B cell (primary cell): ENCODE data around the gene STAC3. TPM values are rescaled to one million over a fixed set of nuclear protein-coding genes. Genes with fewer than 3 reads are reported as not detected.
A peak's percentile ranks its signal among the peaks of the same experiment; 100 is the strongest.

Experiments used
- ATAC-seq: fragments of 200-7000 bp; cut with Tn5 transposase; one replicate; pipeline ENCODE4 v1.10.0; 2021; ENCODE audit warnings: low read depth, mild to moderate bottlenecking, moderate number of reproducible peaks, moderate library complexity
- CTCF ChIA-PET: fragments of 350-600 bp; sonication (Branson Sonifier 250); formaldehyde crosslinking; loops from one replicate; lab custom pipeline; 2021; ENCODE audit warnings: antibody characterized with exemption, inconsistent platforms; lab: Charles Lee
- POLR2A ChIA-PET: fragments of 350-600 bp; sonication (Branson Sonifier 250); formaldehyde crosslinking; loops from one replicate; lab custom pipeline; 2021; ENCODE audit warnings: antibody characterized with exemption; lab: Charles Lee
- DNase-seq: peaks from one replicate; pipeline ENCODE4 v3.0.0; 2013
- H2AFZ ChIP-seq: 2 replicates; pipeline ENCODE4 v1.6.1; 2012; ENCODE audit warnings: mild to moderate bottlenecking, low read depth, low read length; ENCODE audit not compliant: insufficient read depth, poor library complexity, severe bottlenecking
- H3K27ac ChIP-seq, 2 donors: 1 replicate in 1 of 2; 2 replicates in 1 of 2; pipeline ENCODE4 v1.5.1; 2012 to 2013; ENCODE audit warnings: low read length in 2 of 2, mild to moderate bottlenecking in 2 of 2, moderate library complexity in 1 of 2
- H3K27me3 ChIP-seq, 4 experiments: fragments of 200-600 bp in 1 of 4; sonication (generic) in 1 of 4; replicated peaks in 1 of 4; 1 replicate in 2 of 4; 2 replicates in 2 of 4; pipeline versions ENCODE4 v1.6.1 to v1.7.0; 2013 to 2016; ENCODE audit warnings: low read length in 3 of 4, mild to moderate bottlenecking in 2 of 4, mixed read lengths in 1 of 4, moderate library complexity in 1 of 4; ENCODE audit not compliant: insufficient read depth in 4 of 4, control insufficient read depth in 3 of 4; ENCODE audit errors: control extremely low read depth in 1 of 4
- H3K36me3 ChIP-seq, 2 experiments: replicated peaks in 1 of 2; 1 replicate in 1 of 2; 2 replicates in 1 of 2; pipeline versions ENCODE4 v1.6.1 to v1.7.1; 2013; ENCODE audit warnings: low read length in 1 of 2; ENCODE audit not compliant: insufficient read depth in 2 of 2, control insufficient read depth in 1 of 2; ENCODE audit errors: control extremely low read depth in 1 of 2, extremely low read depth in 1 of 2
- H3K4me1 ChIP-seq, 2 donors: fragments of 200-600 bp in 1 of 2; sonication (generic) in 1 of 2; 1 replicate in 1 of 2; 2 replicates in 1 of 2; pipeline versions ENCODE4 v1.5.1 to v1.6.1; 2013 to 2017; ENCODE audit warnings: low read length in 2 of 2; ENCODE audit not compliant: control insufficient read depth in 2 of 2, insufficient read depth in 2 of 2
- H3K4me2 ChIP-seq: replicated peaks from 2 replicates; pipeline ENCODE3; 2012; ENCODE audit warnings: mild to moderate bottlenecking, low read depth, low read length; ENCODE audit not compliant: poor library complexity, severe bottlenecking
- H3K4me3 ChIP-seq, 5 experiments: fragments of 200-600 bp in 1 of 5; sonication (generic) in 1 of 5; 1 replicate in 3 of 5; 2 replicates in 2 of 5; pipeline versions ENCODE4 v1.5.1 to v1.7.0; 2011 to 2016; ENCODE audit warnings: low read length in 4 of 5, mild to moderate bottlenecking in 4 of 5, low read depth in 2 of 5, control low read depth in 1 of 5, moderate library complexity in 1 of 5; ENCODE audit not compliant: insufficient read depth in 1 of 5; ENCODE audit errors: control extremely low read depth in 1 of 5, extremely low read depth in 1 of 5
- H3K79me2 ChIP-seq: fragments of 200-600 bp; sonication (generic); one replicate; pipeline ENCODE4 v1.6.0; 2016; ENCODE audit warnings: low read length; ENCODE audit not compliant: control insufficient read depth, insufficient read depth
- H3K9ac ChIP-seq: fragments of 200-600 bp; sonication (generic); 2 replicates; pipeline ENCODE4 v1.6.1; 2017; ENCODE audit warnings: mild to moderate bottlenecking, low read length, moderate library complexity
- H3K9me3 ChIP-seq, 3 donors: one replicate each; pipeline versions ENCODE4 v1.6.1 to v1.7.1; 2013; ENCODE audit warnings: low read length in 2 of 3; ENCODE audit not compliant: control insufficient read depth in 2 of 3, insufficient read depth in 1 of 3; ENCODE audit errors: control extremely low read depth in 1 of 3
- H4K20me1 ChIP-seq: 2 replicates; pipeline ENCODE4 v1.6.0; 2012; ENCODE audit warnings: mild to moderate bottlenecking, low read length; ENCODE audit not compliant: insufficient read depth, control insufficient read depth, poor library complexity, severe bottlenecking
- H3K27ac Mint-ChIP-seq: one replicate; pipeline ENCODE4 v1.8.0; 2021; ENCODE audit warnings: mixed read lengths
- H3K27me3 Mint-ChIP-seq: one replicate; pipeline ENCODE4 v1.8.0; 2021; ENCODE audit warnings: mixed read lengths
- H3K4me1 Mint-ChIP-seq: one replicate; pipeline ENCODE4 v1.8.0; 2021; ENCODE audit warnings: mixed read lengths
- H3K4me3 Mint-ChIP-seq: one replicate; pipeline ENCODE4 v1.8.0; 2021; ENCODE audit warnings: mixed read lengths
- H3K9me3 Mint-ChIP-seq: one replicate; pipeline ENCODE4 v1.8.0; 2022; ENCODE audit warnings: mixed read lengths; ENCODE audit not compliant: insufficient read depth
- EZH2 ChIP-seq: IDR thresholded peaks from 2 replicates; pipeline ENCODE4 v1.6.1; 2012; ENCODE audit warnings: borderline replicate concordance, low read depth, mild to moderate bottlenecking, moderate library complexity, low read length; ENCODE audit not compliant: insufficient read depth, poor library complexity, severe bottlenecking
- WGBS: methylation state at CpG from one replicate; pipeline ENCODE4 v1.1.5; 2013; ENCODE audit warnings: missing lambda C conversion rate; ENCODE audit not compliant: insufficient coverage; 5-methylcytosine and 5-hydroxymethylcytosine counted together
- intact Hi-C: fragments of 100-400 bp; cut with micrococcal nuclease; formaldehyde crosslinking; loops from one replicate; pipeline ENCODE4 v1.10.0; 2022
- polyA plus RNA-seq: library from polyadenylated mRNA; depleted of rRNA; stranded (reverse); fragments of >200 nt; gene quantifications from 2 replicates; pipeline ENCODE4 v1.2.3, GENCODE V29; 2012
- total RNA-seq, 2 donors: library from RNA; stranded (reverse); fragments of 120-200 nt in 1 of 2; gene quantifications; 1 replicate in 1 of 2; 2 replicates in 1 of 2; pipeline versions ENCODE4 v1.2.3 to v1.2.4, GENCODE V29; 2013 to 2022
- TF ChIP-seq, protein P1 (sequence below): fragments of 200-600 bp; IDR thresholded peaks from one replicate; pipeline ENCODE4 v1.8.0; 2022; ENCODE audit warnings: antibody characterized with exemption, mild to moderate bottlenecking

The STAC3 gene
- total and polyA plus RNA-seq, 2 donors (not counting 1 experiment from before 2014, with no cell fraction given), result 4.5 to 6.2 TPM

DNA sequence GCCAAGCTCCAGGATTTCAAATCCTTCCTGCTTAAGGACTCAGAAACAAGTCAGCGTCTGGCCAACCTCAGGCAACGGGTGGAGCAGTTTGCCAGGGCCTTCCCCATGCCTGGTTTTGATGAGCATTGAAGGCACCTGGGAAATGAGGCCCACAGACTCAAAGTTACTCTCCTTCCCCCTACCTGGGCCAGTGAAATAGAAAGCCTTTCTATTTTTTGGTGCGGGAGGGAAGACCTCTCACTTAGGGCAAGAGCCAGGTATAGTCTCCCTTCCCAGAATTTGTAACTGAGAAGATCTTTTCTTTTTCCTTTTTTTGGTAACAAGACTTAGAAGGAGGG lies 16.8 kb downstream of the STAC3 start:
- Mint-ChIP-seq H3K4me3 (peak overlapping the region; percentile 88), H3K4me1 (peaks cover 92% of the 10 kb centered on the region), H3K27me3 (peaks cover 12% of the 10 kb centered on the region), H3K9me3 (no peaks in the 10 kb centered on the region), H3K27ac (peak overlapping the region; percentile 100)
- Histone ChIP-seq H3K9ac (peak overlapping the region; percentile 50), H3K79me2 (peaks cover 40% of the 10 kb centered on the region), H3K9me3 (peaks cover 0 to 11% (median 0%) of the 10 kb centered on the region in 3 donors), H3K4me1 (peaks cover 70 to 85% of the 10 kb centered on the region in 2 donors), H3K27me3 (peaks cover 0 to 35% (median 14%) of the 10 kb centered on the region in 4 experiments), H3K36me3 (peaks cover 0 to 37% of the 10 kb centered on the region in 2 experiments), H4K20me1 (peaks cover 15% of the 10 kb centered on the region), H3K4me3 (peak overlapping the region in 2 of 5 experiments; percentile 13 to 56), H3K4me2 (peak overlapping the region; percentile 84), H2AFZ (peak overlapping the region; percentile 68), H3K27ac (peak overlapping the region; percentile 86 to 88)
- 100% methylated on average over 3 of the region's 3 CpGs for WGBS
- ChIA-PET POLR2A (interaction anchor here (1.3 to 11.2 kb wide), 2 partner anchors 8 to 9 kb away, joined by 4 to 89 read pairs; no protein-coding TSS in a partner anchor), CTCF (interaction anchor here (12.0 to 31.1 kb wide), 3 partner anchors 5 to 18 kb away, joined by 360 to 838 read pairs (median 360); partner anchors contain the start of genes NXPH4 and SHMT2)
- no peak for DNase-seq
- no peak for TF ChIP-seq EZH2
- TF ChIP-seq, protein P1, sequence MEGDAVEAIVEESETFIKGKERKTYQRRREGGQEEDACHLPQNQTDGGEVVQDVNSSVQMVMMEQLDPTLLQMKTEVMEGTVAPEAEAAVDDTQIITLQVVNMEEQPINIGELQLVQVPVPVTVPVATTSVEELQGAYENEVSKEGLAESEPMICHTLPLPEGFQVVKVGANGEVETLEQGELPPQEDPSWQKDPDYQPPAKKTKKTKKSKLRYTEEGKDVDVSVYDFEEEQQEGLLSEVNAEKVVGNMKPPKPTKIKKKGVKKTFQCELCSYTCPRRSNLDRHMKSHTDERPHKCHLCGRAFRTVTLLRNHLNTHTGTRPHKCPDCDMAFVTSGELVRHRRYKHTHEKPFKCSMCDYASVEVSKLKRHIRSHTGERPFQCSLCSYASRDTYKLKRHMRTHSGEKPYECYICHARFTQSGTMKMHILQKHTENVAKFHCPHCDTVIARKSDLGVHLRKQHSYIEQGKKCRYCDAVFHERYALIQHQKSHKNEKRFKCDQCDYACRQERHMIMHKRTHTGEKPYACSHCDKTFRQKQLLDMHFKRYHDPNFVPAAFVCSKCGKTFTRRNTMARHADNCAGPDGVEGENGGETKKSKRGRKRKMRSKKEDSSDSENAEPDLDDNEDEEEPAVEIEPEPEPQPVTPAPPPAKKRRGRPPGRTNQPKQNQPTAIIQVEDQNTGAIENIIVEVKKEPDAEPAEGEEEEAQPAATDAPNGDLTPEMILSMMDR, result no peak
- ATAC-seq, result no peak
- intact Hi-C loops, result loop anchor here (1.0 to 10.0 kb wide), 2 partner anchors 8 to 479 kb away; partner anchors contain the start of gene PRIM1
